ENCODE data around the gene RNF126.

Gene RNF126

DNA sequence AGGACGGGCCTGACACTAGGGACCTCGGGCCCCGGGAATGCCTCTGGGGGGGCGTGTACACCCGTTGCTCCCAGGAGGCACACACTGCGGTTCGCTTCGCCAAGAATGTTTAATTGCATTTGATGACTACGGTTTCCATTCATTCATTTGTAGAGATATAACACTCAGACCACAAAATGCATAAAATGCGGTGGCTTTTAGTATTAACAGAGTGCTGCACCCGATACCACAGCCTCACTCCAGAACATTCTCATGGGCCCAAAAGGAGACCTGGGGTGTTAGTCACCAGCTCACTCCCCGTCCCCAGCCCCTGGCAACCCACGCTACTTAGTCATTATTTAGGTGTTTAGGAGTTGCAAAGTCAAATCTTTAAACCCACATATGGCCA is 51.5 kb downstream of the RNF126 start:
- Histone ChIP-seq H3K4me1 (ENCODE audit: low read length) (peaks cover 12% of the 10 kb centered on the region; the same call in 1 of the 2 replicates), H2AFZ (ENCODE audit: low read depth, low read length) (no peak overlapping the region)

DNA sequence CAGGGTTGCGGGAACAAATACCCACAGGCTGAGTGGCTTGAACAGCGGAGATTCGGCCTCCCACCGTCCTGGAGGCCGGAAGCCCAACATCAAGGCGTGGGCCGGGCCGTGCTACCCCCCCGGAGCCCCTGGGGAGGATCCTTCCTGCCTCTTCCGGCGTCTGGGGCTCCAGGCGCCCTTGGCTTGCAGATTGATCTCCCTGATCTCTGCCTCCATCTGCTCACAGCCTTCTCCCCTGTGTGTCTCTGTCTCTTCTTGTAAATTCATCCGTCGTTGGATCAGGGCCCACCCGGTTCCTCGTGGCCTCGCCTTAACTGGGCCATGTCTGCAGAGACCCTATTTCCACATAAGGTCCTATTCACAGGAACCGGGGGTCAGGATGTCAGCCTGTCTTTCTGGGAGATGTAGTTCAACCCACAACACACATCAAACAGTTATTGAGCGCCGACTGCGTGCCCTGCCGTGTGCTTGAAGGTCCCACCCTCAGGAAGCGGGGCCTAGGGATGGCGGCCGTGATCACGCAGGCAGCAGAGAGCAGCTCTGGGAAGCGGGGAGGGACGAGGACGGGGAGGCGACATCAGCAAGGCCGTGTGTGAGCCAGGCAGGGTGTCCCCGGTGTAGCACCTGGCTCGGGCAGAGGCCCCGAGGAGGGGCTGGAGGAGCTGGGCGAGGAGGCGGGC is 52.1 kb downstream of the RNF126 start:
- Histone ChIP-seq H3K27ac (ENCODE audit: low read length) (no peak overlapping the region), H3K4me3 (ENCODE audit: low read length) (peak overlapping the region; percentile 24; the same call in 1 of the 2 replicates), H3K4me2 (ENCODE audit: low read length) (peak overlapping the region; percentile 28; the same call in 1 of the 2 replicates), H3K27me3 (ENCODE audit: low read depth, low read length) (no peaks in the 10 kb centered on the region), H2AFZ (ENCODE audit: low read depth, low read length) (no peak overlapping the region), H3K9me3 (ENCODE audit: insufficient read depth, low read length) (no peaks in the 10 kb centered on the region), H3K4me1 (ENCODE audit: low read length) (peaks cover 12% of the 10 kb centered on the region; the same call in 1 of the 2 replicates), H4K20me1 (ENCODE audit: insufficient read depth, low read length) (no peaks in the 10 kb centered on the region), H3K9ac (ENCODE audit: low read length) (0 out of 2 replicates have a peak overlapping the region, but pooled peaks have one; percentile 18), H3K36me3 (replicated peaks; ENCODE audit: low read depth, low read length) (peaks cover 20% of the 10 kb centered on the region), H3K79me2 (ENCODE audit: low read length) (no peaks in the 10 kb centered on the region)
- TF ChIP-seq, protein P1, sequence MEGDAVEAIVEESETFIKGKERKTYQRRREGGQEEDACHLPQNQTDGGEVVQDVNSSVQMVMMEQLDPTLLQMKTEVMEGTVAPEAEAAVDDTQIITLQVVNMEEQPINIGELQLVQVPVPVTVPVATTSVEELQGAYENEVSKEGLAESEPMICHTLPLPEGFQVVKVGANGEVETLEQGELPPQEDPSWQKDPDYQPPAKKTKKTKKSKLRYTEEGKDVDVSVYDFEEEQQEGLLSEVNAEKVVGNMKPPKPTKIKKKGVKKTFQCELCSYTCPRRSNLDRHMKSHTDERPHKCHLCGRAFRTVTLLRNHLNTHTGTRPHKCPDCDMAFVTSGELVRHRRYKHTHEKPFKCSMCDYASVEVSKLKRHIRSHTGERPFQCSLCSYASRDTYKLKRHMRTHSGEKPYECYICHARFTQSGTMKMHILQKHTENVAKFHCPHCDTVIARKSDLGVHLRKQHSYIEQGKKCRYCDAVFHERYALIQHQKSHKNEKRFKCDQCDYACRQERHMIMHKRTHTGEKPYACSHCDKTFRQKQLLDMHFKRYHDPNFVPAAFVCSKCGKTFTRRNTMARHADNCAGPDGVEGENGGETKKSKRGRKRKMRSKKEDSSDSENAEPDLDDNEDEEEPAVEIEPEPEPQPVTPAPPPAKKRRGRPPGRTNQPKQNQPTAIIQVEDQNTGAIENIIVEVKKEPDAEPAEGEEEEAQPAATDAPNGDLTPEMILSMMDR (IDR thresholded peaks at IDR 0.05; ENCODE audit: low read depth, low read length) = no peak
- no peak for TF ChIP-seq EZH2phosphoT487 (IDR thresholded peaks at IDR 0.05; ENCODE audit: low read depth)

More for the DNA sequence above, 51.5 kb downstream of the RNF126 start:
- H3K36me3 ChIP-seq (replicated peaks; ENCODE audit: low read depth, low read length) = peaks cover 20% of the 10 kb centered on the region
- no peaks in the 10 kb centered on the region for H3K79me2 ChIP-seq (ENCODE audit: low read length)
- H3K9ac ChIP-seq (ENCODE audit: low read length) = no peak overlapping the region
- no peak for TF ChIP-seq EZH2phosphoT487 (IDR thresholded peaks at IDR 0.05; ENCODE audit: low read depth)
- TF ChIP-seq, protein P1 (IDR thresholded peaks at IDR 0.05; ENCODE audit: low read depth, low read length) = no peak
- no peaks in the 10 kb centered on the region for H3K27me3 ChIP-seq (ENCODE audit: low read depth, low read length)
- no peak overlapping the region for H3K27ac ChIP-seq (ENCODE audit: low read length)
- no peaks in the 10 kb centered on the region for H3K9me3 ChIP-seq (ENCODE audit: insufficient read depth, low read length)
- H4K20me1 ChIP-seq (ENCODE audit: insufficient read depth, low read length) = no peaks in the 10 kb centered on the region
- H3K4me2 ChIP-seq (ENCODE audit: low read length) = no peak overlapping the region
- H3K4me3 ChIP-seq (ENCODE audit: low read length) = no peak overlapping the region

DNA sequence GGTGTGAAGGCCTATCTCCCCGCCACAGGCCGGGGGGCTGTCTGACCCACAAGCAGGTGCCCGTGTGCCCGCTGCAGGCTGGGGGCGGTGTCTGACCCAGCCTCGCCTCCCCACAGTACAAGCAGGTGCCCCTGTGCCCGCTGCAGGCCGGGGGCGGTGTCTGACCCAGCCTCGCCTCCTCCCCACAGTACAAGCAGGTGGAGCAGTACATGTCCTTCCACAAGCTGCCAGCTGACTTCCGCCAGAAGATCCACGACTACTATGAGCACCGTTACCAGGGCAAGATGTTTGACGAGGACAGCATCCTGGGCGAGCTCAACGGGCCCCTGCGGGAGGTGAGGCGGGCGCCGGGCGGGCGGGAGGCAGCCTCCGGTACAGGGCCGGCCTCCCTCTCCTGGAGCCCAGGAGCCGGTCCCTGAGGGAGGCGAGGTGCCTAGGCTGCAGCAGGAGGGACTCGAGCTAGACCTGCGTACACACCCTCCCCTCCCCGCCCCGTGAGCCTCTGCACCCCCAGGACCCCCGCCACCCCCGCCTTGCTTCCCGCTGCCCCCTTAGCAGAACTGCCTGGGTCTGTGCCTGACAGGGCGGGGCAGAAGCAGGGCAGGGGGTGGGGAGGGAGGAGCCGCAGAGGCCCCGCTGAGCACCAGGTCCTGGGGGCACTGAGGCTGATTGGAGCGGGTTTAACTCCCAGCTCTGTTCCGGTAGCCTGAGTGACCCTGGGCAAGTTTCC is 52.8 kb downstream of the RNF126 start:
- peak overlapping the region; percentile 28 for H3K4me2 ChIP-seq (ENCODE audit: low read length)
- H4K20me1 ChIP-seq (ENCODE audit: insufficient read depth, low read length) = no peaks in the 10 kb centered on the region
- H3K9me3 ChIP-seq (ENCODE audit: insufficient read depth, low read length) = no peaks in the 10 kb centered on the region
- H3K9ac ChIP-seq (ENCODE audit: low read length) = 0 out of 2 replicates have a peak overlapping the region, but pooled peaks have one; percentile 18
- peaks cover 12% of the 10 kb centered on the region; the same call in 1 of the 2 replicates for H3K4me1 ChIP-seq (ENCODE audit: low read length)
- no peaks in the 10 kb centered on the region for H3K27me3 ChIP-seq (ENCODE audit: low read depth, low read length)
- no peaks in the 10 kb centered on the region for H3K79me2 ChIP-seq (ENCODE audit: low read length)
- peak overlapping the region; percentile 24; the same call in 1 of the 2 replicates for H3K4me3 ChIP-seq (ENCODE audit: low read length)
- H2AFZ ChIP-seq (ENCODE audit: low read depth, low read length) = no peak overlapping the region
- peaks cover 18% of the 10 kb centered on the region for H3K36me3 ChIP-seq (replicated peaks; ENCODE audit: low read depth, low read length)
- TF ChIP-seq, protein P1 (IDR thresholded peaks at IDR 0.05; ENCODE audit: low read depth, low read length) = no peak
- no peak for TF ChIP-seq EZH2phosphoT487 (IDR thresholded peaks at IDR 0.05; ENCODE audit: low read depth)
- H3K27ac ChIP-seq (ENCODE audit: low read length) = no peak overlapping the region

DNA sequence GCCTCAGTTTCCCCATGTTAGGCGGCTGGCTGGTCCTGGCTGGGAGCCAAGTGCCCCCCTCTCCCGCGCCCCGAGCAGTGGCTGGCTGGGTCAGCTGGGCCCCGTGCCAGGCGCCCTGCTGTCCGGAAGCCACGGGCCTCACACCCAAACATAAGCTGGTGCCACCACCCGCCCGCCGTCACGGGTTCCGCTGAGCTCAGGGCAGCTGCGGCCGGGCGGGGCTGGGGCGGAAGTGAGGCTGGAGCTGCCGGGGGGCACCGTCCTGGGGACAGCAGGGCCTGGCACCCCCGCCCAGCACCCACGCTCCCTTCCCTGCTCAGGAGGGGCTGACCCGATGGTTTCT is 54.0 kb downstream of the RNF126 start:
- peaks cover 7% of the 10 kb centered on the region for H3K36me3 ChIP-seq (replicated peaks; ENCODE audit: low read depth, low read length)
- no peak overlapping the region; the same call in 1 of the 2 replicates for H3K9ac ChIP-seq (ENCODE audit: low read length)
- TF ChIP-seq, protein P1 (IDR thresholded peaks at IDR 0.05; ENCODE audit: low read depth, low read length) = no peak
- no peak for TF ChIP-seq EZH2phosphoT487 (IDR thresholded peaks at IDR 0.05; ENCODE audit: low read depth)
- H3K4me3 ChIP-seq (ENCODE audit: low read length) = no peak overlapping the region
- no peak overlapping the region for H3K27ac ChIP-seq (ENCODE audit: low read length)
- no peaks in the 10 kb centered on the region for H4K20me1 ChIP-seq (ENCODE audit: insufficient read depth, low read length)
- no peaks in the 10 kb centered on the region for H3K27me3 ChIP-seq (ENCODE audit: low read depth, low read length)
- H3K9me3 ChIP-seq (ENCODE audit: insufficient read depth, low read length) = no peaks in the 10 kb centered on the region
- H3K4me1 ChIP-seq (ENCODE audit: low read length) = peaks cover 12% of the 10 kb centered on the region; the same call in 1 of the 2 replicates
- H3K4me2 ChIP-seq (ENCODE audit: low read length) = 0 out of 2 replicates have a peak overlapping the region, but pooled peaks have one; percentile 21
- H2AFZ ChIP-seq (ENCODE audit: low read depth, low read length) = no peak overlapping the region
- no peaks in the 10 kb centered on the region for H3K79me2 ChIP-seq (ENCODE audit: low read length)
